GM21515 (cell line): ENCODE measurements around the gene CRHBP.

Experiments used
- ATAC-seq: cut with Tn5 transposase; IDR thresholded peaks from one replicate; pipeline ENCODE4 v1.9.1; 2021; ENCODE audit not compliant: unreplicated experiment

CRHBP gene

DNA sequence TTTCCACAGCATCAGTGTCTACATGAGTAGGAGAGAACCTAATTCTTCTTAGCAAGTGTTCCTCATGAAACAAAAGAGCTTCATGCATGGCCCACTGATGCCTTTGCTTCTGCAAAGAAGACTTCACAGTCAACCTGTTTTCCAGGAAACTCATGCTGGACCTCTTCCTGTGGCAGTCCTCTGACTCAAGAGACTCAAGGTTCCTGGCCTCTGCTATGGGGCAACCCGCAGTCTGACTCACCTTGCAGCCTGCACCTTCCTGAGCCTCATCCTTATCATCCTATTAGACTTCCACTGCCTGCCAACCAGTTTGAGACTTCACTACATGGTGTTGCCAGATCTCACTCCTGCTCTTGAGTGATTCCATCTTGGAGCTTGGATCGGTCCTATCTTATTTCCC, 59.8 kb downstream of the CRHBP start:
- no peak for ATAC-seq

DNA sequence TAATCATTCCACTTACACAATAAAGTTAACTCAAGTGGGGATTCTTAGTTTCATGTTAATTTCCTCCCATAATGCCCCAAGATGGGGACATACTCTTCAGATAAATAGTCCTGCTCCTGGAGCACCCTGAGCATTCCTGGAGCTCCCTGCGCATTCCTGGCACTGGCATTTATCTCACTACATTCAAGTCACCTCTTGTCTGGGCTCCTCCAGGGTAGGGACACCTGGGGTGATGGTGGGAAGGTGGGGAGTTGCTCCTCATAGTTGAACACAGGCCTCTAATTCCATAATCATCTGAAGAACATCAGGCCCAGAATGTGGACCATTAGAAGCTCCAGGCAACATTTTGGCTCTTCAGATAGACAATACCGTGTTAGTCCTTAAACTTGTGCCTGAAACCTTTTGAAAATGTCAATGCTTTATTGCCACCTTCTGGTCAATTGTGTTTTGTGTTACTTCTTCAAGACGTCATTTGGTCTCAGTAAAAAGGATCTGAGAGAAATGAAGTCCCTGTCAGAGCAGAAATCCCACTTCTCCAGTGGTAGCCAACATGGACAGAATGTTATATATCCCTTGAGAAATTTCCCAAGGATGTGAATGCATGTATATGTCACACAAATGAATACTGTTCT, 63.2 kb downstream of the CRHBP start:
- no peak for ATAC-seq

DNA sequence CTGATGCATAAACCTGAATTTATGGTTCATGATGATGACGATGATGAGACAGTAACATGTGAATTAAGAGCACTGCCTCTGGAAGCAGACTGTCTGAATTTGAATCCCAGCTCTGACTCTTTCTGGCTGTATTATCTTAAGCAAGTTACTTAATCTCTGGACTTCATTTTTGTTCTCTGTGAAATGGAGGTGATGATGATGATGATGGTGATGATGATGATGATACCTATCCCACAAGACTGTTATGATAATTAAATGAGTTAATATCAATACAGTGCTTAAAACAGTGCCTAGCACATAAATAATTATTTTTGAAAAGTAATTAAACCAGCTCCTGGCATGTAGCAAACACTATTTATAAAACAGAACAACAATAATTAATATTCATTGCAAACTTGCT, 64.1 kb downstream of the CRHBP start:
- no peak for ATAC-seq

DNA sequence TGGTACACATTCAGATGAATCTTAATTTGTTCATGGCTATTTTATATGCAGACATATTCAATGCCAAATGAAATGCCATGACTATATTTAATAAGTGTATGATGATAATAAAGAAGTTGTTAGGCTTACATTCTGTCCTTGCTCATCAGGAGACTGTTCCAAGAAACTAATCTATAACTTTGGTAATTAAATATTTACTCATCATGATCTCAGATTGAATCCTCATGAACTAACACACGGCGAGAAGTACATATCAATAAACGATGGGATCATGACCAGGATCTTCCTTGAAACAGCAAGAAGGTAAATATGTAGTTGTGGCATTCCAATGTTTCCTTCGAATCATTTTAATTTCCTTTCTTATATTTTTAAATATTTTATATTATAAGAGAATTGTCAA, 64.8 kb downstream of the CRHBP start:
- no peak for ATAC-seq
